ENCODE results near the gene IL10RB. TPM values are rescaled to one million over a fixed set of nuclear protein-coding genes. Genes with fewer than 3 reads are reported as not detected.

Gene IL10RB
- total RNA-seq, 4 donors from 2014 or later = 11.4 to 17.1 (median 14.0) TPM

DNA sequence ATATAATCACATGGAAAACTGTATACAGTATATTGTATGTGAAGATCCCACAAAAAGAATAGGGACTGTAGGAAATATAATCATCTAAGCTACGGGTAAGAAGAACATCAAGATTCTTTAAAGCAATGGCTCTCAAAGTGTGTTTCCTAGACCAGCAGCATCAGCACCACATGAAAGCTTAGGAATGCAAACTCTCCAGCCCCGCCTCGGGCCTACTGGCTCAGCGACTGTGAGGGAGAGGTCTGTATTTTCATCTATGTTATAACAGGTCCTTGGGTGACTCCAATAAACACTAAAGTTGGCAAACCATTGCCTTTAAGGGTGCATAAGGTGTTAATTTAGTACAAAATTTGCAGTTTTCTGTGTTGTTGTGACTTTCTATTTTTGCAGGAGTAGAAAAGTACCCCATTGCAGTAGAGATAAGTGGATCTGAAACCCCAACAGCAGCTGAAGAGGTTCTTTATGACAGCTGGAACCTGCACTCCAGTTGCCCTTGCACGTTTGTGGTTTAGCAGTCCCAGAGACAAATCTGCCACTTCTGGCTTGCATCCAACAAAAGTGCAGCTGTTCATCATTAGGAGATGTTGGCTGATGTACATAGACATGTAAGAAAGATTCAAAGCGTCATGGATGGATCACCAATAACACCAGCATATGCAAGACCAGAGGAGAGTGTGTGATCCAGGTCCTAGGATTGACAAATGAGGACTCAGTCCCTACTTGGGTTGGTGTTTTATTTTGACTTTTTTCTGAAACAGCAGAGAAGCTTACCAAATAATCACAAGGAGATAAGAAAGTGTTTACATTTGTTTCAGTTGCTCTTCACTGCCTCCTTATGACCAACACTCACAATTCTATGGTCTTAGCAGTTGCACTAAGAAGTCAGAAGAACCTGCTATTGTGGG is 42.7 kb downstream of the IL10RB start:
- intact Hi-C loops (cut with DNase I; ENCODE audit: low total_unique reads) (no loop called here), in situ Hi-C loops (cut with MboI; ENCODE audit: low sequenced_read_pairs in 4 of 4) (no loop called here)
- Histone ChIP-seq H3K4me3 (no peak overlapping the region), H3K27ac (no peak overlapping the region), H3K9me3 (no peaks in the 10 kb centered on the region), H3K27me3 (no peaks in the 10 kb centered on the region), H3K36me3 (no peaks in the 10 kb centered on the region), H3K4me1 (no peaks in the 10 kb centered on the region)
- DNase-seq = no peak
- ATAC-seq = no peak
- TF ChIP-seq, protein P1, sequence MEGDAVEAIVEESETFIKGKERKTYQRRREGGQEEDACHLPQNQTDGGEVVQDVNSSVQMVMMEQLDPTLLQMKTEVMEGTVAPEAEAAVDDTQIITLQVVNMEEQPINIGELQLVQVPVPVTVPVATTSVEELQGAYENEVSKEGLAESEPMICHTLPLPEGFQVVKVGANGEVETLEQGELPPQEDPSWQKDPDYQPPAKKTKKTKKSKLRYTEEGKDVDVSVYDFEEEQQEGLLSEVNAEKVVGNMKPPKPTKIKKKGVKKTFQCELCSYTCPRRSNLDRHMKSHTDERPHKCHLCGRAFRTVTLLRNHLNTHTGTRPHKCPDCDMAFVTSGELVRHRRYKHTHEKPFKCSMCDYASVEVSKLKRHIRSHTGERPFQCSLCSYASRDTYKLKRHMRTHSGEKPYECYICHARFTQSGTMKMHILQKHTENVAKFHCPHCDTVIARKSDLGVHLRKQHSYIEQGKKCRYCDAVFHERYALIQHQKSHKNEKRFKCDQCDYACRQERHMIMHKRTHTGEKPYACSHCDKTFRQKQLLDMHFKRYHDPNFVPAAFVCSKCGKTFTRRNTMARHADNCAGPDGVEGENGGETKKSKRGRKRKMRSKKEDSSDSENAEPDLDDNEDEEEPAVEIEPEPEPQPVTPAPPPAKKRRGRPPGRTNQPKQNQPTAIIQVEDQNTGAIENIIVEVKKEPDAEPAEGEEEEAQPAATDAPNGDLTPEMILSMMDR (IDR thresholded peaks at IDR 0.05 in 4 of 5, conservative IDR thresholded peaks at IDR 0.05 in 1 of 5) = no peak
- TF ChIP-seq POLR2A (IDR thresholded peaks at IDR 0.05) = no peak

GRCh38 chr21:33309778-33310177 is 43.6 kb downstream of the IL10RB start:
- in situ Hi-C loops (cut with MboI; ENCODE audit: low sequenced_read_pairs in 4 of 4) = no loop called here
- ATAC-seq = no peak

DNA sequence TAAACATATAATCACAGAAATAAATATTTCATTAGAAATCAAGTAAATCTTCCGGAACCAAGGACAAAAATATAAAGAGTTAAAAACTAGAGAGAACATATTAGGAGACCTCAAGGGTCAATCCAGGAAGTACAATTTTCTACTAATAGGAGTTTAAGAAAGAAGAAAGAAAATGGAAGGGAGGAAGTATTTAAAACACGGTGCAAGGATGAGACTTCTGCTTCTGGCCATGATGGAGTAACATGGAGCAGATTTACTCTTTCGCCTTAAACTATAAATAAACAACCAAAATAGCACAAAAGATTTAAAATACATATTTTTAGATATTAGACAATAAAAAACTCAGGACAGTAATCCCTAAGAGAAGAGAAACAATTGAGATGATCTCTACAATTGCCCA is 46.0 kb downstream of the IL10RB start:
- no peaks in the 10 kb centered on the region for H3K36me3 ChIP-seq
- no peaks in the 10 kb centered on the region for H3K9me3 ChIP-seq
- no peak overlapping the region for H3K4me3 ChIP-seq
- no peak overlapping the region for H3K27ac ChIP-seq
- in situ Hi-C loops (cut with MboI; ENCODE audit: low sequenced_read_pairs in 4 of 4) = no loop called here
- no peaks in the 10 kb centered on the region for H3K27me3 ChIP-seq
- DNase-seq = no peak
- no peak for ATAC-seq
- H3K4me1 ChIP-seq = no peaks in the 10 kb centered on the region
- TF ChIP-seq, protein P1 (IDR thresholded peaks at IDR 0.05 in 4 of 5, conservative IDR thresholded peaks at IDR 0.05 in 1 of 5) = no peak
- no peak for TF ChIP-seq POLR2A (IDR thresholded peaks at IDR 0.05)
- intact Hi-C loops (cut with DNase I; ENCODE audit: low total_unique reads) = no loop called here

More at GRCh38 chr21:33309778-33310177, 43.6 kb downstream of the IL10RB start:
- no peaks in the 10 kb centered on the region for H3K36me3 ChIP-seq
- H3K27ac ChIP-seq = no peak overlapping the region
- no peaks in the 10 kb centered on the region for H3K27me3 ChIP-seq
- intact Hi-C loops (cut with DNase I; ENCODE audit: low total_unique reads) = no loop called here
- no peaks in the 10 kb centered on the region for H3K4me1 ChIP-seq
- DNase-seq = no peak
- no peak overlapping the region for H3K4me3 ChIP-seq
- no peaks in the 10 kb centered on the region for H3K9me3 ChIP-seq
- TF ChIP-seq, protein P1 (IDR thresholded peaks at IDR 0.05 in 4 of 5, conservative IDR thresholded peaks at IDR 0.05 in 1 of 5) = no peak
- no peak for TF ChIP-seq POLR2A (IDR thresholded peaks at IDR 0.05)

DNA sequence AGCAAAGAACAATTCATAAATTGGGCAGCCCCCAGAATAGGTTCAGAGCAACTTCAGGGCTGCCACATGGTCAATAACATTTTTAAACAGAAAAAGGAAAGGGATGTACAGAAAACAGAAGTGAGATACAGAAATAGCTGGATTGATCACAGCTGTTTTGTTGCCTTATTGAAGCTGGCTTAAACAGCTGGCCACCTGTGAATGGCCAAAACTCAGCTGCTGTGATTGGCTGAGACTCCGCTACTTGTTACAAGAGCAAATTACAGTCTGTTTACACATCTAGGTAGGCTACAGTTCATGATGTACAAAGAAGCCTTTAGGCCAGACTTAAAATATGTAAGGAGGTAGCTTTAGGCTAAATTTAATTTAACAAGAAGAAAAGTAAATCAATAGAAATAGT is 47.0 kb downstream of the IL10RB start:
- no peak overlapping the region for H3K27ac ChIP-seq
- no peaks in the 10 kb centered on the region for H3K36me3 ChIP-seq
- H3K4me1 ChIP-seq = no peaks in the 10 kb centered on the region
- TF ChIP-seq, protein P1 (IDR thresholded peaks at IDR 0.05 in 4 of 5, conservative IDR thresholded peaks at IDR 0.05 in 1 of 5) = no peak
- no peak for TF ChIP-seq POLR2A (IDR thresholded peaks at IDR 0.05)
- DNase-seq (no peak), ATAC-seq (no peak)
- no peaks in the 10 kb centered on the region for H3K9me3 ChIP-seq
- intact Hi-C loops (cut with DNase I; ENCODE audit: low total_unique reads) = no loop called here
- H3K27me3 ChIP-seq = no peaks in the 10 kb centered on the region
- no peak overlapping the region for H3K4me3 ChIP-seq
- in situ Hi-C loops (cut with MboI; ENCODE audit: low sequenced_read_pairs in 4 of 4) = no loop called here
